ENCODE measurements around the gene B3GNT5.

B3GNT5 gene, protein sequence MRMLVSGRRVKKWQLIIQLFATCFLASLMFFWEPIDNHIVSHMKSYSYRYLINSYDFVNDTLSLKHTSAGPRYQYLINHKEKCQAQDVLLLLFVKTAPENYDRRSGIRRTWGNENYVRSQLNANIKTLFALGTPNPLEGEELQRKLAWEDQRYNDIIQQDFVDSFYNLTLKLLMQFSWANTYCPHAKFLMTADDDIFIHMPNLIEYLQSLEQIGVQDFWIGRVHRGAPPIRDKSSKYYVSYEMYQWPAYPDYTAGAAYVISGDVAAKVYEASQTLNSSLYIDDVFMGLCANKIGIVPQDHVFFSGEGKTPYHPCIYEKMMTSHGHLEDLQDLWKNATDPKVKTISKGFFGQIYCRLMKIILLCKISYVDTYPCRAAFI

DNA sequence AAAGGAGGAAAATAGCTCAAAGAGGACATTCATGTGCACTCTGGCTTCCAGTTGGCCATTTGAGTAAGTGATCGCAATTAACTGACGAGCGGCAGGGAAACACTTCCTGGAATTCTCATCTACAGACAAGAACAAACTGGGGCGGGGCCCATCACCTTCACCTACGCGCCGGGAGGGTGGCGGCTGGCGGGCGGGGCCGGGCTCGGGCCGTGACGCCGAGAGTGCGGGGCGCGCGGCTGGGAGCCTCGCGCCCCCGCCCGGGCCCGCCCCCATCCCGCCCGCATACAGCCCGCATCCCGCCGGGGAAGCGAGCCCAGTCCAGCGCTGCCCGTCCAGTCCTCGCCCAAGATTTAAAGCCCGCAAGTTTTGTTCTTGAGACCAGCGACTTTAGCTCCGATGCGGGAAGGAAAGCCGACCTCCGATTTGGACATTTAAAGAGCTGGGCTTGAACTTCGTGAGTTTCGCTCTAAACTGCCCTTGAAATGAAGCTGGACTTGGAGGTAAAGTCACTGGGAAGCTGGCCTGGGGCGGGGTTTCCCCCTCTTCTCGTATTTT, at the start of gene B3GNT5:
TSS of gene B3GNT5 (plus strand) at position 281 of the 555 bp plus-strand sequence. CDS start 16,546 bp downstream, outside the sequence.
- peak; percentile 82 for DNase-seq (ENCODE audit: low spot score)

DNA sequence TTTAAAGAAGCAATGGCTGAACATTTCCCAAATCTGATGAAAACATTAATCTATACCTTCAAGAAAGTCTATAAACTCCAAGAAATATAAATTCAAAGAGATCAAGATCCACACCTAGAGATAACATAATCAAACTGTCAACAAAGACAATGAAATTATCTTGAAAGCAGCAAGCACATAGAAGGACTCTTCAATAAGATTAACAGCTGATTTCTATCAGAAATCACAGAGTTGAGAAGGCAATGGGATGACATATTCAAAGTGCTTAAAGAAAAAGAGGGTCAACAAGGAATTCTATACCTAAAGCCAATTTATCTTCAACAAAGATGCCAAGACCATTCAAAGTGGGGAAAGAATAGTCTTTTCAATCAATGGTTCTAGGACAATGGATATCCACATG, 49.4 kb upstream of the B3GNT5 start:
- DNase-seq (ENCODE audit: low spot score) = no peak

DNA sequence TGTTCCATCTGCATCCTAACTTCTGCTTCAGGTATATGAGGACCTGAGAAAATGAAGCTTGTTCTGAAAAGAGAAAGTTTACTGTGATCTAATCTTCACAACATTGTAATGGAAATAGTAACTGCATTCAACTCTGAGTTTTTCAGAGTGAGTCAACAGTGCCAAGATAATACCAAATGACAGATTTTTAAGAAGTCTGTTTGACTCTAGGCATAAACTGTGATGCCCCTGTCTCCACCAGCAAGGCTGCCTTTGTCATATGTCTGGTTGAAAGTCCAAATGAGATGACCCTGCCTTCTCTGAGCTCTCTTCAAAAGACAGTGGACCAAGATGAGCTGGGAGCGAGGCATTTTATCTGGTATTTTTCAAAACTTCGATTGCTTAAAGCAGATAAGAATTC, 44.8 kb upstream of the B3GNT5 start:
- DNase-seq (ENCODE audit: low spot score) = no peak

DNA sequence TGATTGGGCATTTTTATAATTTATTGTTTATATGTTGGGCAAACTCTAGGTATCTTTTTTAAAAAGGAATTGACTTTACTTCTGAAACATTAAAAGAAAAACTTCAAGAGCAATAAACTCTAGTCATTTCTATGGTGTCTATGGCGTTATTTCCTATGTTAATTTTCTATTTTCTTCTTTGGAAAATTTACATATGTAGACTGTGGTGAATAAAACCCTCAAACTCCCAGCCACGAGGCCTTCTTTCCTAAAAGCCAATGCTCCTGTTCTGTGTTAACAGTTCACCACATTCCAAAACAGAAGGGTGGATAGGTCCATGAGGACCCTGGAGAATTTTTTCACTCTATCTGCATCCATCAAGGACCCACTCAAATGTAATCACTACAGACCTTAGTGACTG, 44.3 kb upstream of the B3GNT5 start:
- DNase-seq (ENCODE audit: low spot score) = no peak

DNA sequence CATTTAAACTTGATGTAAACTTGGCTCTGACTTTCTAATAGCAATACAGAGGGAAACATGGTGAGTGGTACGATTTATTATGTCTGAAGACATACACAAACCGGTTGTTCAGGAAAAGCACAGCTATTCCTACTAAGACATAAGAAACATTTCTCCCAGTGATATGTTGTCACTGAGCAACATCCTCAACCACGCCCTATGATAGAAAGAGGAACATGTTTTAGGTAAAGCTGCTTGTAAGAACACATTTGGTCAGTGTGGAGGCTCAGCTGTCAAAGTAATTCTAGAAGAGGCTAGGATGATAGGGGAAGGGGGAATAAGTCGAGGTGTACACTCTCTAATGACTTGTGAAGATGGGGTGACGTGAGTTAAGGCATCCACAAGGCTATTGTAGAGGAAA, 42.7 kb upstream of the B3GNT5 start:
- DNase-seq (ENCODE audit: low spot score) = no peak

DNA sequence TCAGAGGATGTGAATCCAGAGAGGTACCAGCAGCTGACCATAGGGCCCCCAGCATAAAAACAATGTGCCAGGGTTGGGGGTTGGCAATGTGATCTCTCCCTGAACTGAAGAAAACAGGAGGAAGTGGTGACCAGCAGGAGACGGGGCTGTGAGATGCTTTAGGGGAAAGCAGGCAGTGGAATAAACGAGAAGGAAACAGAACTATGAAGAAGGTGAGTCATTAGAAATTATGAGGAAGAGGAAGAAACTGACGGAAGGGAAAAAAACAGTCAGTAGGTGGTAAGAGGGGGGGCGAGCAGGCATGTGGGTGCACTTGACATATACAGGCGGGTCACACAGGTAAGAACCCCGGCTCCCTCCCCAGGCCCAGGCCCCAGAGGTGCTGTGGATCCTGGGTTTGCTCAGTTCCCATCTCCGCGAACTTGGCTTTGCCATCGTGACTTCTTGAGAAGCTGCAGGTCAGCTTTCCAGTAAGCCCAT, 42.2 kb upstream of the B3GNT5 start:
- no peak for DNase-seq (ENCODE audit: low spot score)

DNA sequence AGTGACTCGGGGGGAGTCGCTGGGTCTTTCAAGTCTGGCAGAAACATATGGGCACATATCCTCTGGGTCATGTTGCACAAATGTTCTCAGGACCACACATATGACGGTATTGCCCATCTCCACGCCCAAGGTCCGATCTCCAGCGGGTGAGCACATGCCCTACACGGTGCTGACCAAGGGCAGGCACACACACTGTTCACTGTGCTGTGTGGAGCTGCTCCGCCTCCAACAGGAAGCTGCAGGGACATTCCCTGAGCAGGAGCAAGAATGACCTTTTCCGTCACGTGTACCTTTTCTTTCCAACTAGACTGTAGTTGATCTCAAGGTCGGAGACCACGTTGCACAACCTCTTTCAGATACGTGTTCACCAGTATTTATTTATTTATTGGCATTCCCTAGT, 41.7 kb upstream of the B3GNT5 start:
- DNase-seq (ENCODE audit: low spot score) = no peak

DNA sequence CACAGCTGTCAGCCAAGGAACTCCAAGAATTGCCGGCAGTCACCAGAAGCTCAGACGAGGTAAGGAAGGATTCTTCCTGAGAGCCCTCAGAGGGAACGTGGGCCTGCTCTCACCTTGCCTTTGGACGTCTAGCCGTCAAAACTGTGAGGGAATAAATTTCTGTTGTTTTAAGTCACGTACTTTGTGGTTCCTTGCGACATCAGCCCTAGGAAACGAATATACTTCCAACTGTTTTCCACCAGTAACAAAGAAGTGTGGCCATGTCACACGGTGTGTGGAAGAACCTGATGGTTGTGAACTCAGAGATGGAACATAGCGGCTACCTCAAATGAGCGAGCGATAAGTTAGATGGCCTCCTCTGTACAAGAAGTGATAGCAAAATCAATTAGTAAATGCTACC, 41.0 kb upstream of the B3GNT5 start:
- DNase-seq (ENCODE audit: low spot score) = no peak

DNA sequence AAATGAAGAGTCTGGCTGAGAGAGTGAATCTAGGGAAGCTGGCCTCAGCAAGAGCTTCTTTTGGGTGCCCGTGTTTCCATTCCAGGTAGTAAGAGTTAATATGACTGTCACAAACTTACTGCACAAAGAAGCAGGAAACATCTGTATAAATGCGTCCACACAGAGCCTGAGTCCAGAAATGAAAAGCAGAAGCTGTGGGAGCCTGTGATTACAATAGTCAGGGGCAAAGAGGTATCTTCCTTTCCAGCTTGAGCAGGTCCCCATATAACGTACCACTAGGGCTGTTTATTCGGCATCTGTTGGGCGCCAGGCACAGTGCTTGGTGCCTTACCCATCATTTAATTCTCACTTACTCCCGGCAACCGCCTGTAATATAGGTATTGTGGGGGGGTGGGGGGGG, 40.5 kb upstream of the B3GNT5 start:
- no peak for DNase-seq (ENCODE audit: low spot score)

DNA sequence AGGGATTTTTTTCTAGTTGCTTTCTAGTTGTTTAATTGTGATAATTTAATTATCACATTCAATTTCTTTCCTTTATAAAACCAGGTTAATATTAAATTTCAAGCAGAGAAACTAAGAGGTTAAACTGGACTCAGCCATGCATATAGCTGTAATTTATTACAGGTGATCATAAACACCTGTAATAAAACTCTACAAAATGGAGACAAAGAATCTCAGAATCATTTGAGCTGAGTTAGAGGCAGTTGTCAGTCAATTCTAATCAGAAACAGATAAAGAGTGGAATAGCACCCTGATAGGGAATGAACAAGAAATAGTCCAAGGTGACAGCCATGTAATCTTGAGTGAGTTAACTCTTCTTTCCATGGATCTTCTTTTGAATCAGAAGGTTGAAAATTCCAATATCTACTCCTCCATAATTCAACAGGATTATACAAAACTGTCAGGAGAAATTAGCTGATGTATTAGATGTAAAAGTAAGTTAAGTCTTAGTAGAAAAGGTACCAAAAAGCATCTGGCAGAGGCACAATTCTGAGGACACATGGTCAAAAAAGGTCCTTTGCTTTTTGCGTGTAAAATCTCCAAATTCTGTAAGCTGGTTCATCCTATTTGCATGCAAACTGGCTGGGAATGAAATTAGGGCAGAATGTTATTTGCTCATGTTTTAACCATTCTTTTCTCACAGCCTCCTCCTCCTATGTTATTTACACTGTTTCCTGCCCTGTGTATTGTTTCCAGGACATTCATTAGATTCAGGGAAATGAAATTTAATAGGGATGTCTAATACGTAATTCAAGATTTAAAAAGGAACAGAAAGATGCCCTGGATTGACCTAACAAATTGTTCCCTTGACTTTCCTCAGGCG, 39.4 kb upstream of the B3GNT5 start:
- DNase-seq (ENCODE audit: low spot score) = no peak

DNA sequence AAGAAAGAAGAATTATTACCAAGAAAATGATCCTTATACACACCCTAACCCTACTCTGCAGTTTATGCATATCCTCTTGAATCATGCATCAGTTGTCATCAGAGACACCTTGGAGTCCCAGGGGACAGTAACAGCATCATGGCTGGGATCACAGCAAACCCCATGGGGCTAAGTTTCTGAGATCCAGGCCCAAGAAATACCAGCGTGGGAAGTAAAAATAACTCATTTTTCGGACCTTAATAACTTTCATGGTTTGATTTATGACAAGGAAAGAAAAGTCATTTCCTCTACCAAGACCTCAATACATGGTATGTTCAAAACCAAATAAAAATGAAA, 38.8 kb upstream of the B3GNT5 start:
- no peak for DNase-seq (ENCODE audit: low spot score)

DNA sequence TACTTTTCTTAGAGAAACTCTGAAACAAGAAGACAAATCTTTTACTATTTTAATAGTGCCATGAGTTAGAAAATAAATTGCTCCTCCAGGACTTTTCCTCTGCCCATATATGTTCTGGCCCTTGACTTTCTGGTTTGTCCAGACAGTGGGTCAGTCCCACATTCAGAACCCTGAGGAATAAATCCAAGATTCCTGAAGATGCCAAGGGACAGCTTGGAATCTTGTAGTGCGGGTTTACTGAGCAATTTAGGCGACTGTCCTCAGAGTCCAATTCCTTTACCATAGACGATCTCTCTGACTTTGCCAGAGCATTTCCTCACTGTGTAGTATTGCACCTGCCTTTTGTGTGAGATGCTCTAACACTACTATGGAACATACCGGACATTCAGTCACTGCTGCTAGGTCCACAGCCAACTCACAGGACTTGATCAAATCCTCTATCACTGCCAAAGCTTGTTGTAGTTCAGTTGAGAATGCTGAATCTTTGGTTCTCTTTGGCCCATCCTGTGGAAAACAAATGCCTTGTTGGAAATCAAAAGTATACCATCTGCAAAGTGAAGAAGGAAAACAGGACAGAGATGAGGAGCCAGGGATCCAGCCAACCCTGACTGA, 37.4 kb upstream of the B3GNT5 start:
- DNase-seq (ENCODE audit: low spot score) = no peak

DNA sequence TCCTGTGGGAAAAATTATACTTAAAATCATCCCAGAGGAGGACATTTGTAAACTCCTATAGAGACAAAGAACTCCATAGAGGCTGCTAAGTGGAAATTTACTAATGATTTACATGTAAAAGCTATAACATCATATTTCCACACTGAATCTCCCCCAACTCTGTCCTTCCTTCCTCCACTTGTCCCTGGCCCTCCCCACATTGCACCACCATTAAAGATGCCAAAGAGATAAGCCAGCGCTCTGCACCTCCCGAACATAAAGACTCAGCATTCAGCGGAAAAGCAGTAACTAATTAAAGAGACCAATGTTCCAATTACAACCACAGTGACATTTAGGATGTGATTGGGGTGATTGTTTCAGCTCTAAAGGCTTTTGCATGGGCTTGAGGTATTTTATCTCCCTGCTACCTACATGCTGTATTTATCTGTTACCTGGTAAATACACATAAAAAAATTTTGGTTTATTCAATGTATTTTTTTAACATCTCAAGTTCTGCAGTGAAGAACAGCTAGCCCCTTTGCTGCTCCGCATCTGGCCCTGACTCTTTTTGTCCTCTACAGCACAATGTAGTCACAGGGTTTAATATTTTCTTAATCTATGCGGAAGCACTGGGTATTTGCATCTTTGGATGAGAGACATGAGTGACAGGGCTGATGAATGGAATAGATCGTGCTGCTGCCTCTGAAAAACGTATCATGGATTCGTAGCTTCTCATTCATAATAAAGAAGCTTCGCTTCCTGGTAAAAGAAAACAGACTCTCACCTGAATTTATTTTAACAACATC, 35.3 kb upstream of the B3GNT5 start:
- no peak for DNase-seq (ENCODE audit: low spot score)

DNA sequence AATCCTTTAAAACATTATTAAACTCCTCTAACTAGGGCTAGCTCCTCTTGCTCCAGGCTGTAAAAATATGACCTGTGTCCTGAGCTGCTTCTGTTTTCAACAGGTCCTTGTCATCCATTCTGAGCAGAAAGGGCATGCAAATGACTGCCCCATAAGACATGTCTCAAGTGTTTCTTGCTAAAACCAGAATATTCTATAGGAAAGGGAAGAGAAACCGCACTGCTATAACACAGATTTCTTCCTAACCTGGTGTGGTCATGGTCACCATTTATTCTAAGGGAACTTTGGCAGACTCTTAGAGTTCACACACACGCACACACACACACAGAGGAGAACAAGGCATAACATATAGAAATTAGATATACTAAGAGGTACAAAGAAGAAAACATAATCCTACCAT, 34.2 kb upstream of the B3GNT5 start:
- DNase-seq (ENCODE audit: low spot score) = no peak

DNA sequence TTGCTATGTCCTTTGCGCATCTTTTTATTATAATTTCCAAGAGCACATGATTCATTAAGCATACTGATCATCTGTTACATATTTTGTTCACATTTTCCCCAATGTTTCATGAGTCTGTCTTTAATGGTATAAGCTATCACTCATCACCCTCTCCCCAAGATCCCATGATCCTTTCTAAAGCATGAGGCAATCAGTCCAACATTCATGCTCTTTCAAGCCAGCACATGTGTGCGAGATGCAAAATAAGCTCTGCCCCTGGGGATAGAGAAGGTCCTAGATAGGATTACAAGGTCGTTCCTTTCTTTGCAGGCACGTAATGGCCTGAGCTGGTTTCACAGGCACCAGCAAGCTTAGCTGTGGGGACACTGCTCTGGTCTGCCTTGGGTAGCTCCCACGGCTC, 32.2 kb upstream of the B3GNT5 start:
- no peak for DNase-seq (ENCODE audit: low spot score)

DNA sequence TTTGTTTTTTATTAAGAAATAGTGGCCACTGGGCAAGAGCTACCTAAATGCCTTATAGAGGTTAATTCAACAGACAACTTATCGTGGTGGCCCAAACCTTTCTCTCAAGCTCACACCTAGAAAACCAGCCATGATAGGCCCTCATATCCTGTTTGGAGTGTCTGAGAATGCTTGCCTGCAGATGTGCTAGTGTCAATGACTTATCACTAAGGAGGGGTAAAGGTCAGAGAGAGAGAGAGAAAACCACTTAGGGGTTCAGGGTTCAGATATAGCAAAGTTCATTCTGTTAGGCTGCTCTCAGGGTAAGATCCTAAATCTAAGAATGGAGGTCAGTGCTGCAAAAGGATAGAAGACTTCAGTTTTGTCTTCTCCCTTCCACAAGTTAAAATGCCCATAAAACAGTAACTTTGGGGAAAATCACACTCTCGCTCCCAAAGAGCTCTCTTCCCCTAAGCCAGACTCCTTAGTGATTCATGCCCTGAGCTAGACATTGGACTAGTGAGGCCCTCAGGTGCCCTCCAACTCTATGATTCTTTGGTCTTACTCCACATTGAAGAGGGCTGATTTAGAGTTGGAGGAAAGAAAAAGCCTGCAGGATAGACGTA, 30.3 kb upstream of the B3GNT5 start:
- DNase-seq (ENCODE audit: low spot score) = no peak

DNA sequence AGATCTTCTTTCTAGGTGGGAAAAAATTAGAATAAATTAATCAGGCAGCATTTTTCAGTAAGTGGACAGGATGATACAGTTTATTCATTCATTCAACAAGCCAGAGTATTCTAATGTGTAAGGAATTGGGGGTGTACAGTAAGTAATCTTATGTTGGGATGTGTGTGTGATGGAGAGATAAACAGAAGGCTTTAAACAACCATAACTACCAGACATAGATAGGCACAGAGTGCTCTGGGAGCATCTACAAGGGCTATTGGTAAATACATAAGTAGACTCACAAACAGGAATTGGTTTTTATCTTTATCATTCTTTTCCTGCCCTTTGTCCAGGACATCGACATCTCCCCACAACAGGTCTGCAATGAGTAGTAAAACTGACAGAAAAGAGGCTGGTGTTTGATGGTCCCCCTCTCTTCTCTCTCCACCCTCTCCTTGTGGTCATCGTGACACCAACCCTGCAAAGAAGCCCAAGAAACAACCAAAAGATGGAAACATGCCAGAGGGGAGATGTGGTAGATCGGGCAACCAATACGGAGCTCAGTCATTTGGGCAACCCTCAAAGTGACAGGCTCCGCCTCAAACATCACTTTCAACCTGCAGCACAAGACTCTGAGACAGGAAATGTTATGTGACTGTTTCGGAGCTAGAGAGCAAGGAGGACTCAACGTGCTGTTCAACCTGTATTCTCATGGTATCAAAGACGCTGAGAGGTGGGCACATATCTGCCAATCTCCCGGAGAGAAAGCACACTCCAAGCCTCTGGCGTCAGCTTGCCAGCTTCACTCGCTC, 28.7 kb upstream of the B3GNT5 start:
- DNase-seq (ENCODE audit: low spot score) = no peak

DNA sequence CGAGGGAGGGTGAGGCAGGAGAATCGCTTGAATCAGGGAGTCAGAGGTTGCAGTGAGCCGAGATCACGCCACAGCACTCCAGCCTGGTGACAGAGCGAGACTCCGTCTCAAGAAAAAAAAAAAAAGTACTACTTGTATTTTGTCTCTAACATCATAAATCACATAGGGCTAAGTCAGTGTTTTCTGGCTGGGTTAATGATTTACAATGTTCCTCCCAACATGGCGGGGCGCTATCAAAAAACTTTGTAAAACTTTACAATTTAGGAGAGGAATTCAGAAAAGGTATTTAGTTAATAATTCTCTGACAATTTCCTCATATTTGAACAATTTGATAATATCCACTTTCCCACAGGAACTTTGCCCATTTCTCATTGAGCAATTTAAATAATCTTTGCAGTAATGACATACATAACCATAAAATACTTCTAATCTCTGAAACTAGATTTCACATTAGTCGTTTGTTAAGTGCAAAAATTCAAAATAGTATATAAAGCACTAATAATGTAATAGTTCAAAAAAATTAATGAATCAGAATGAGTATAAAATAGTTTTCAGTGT, 26.6 kb upstream of the B3GNT5 start:
- no peak for DNase-seq (ENCODE audit: low spot score)

DNA sequence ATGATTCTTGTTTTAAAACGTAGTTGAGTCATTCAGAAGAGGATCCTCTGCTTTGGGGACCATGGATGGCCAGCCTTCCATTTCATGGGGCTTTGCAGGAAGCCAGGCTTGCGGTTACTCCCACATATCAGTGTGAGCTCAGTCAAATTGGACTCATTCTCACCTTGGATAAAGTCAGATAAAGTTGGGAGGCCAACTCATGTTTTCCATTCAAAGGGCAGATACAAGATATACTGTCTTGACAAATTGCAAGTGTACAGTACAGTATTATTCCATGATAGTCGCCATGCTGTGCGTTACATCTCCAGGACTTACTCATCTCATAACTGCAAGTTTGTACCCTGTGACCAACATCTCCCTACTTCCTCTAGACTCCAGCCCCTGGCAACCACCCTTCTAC, 25.5 kb upstream of the B3GNT5 start:
- no peak for DNase-seq (ENCODE audit: low spot score)

DNA sequence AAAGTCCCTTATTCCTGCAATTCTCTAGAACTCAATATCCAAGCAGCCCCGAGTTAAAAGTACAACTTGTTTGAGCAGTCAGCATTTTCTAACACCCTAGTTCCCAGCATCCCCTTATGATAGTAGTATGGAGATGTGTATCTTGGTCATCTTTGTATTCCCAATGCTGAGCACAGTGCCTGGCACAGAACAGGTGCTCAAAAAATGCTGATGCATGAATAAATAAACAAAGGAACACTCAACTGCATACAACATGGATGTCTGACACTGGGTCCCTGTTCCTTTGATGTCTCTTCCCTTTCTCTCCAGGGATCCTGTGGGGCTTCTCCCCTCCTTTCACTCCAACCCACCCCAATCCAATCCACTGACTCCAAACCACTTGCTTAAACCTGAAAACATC, 23.9 kb upstream of the B3GNT5 start:
- DNase-seq (ENCODE audit: low spot score) = no peak
